ENCODE results near the gene ETV5.
A peak's percentile ranks its signal among the peaks of the same experiment; 100 is the strongest.

Gene ETV5

DNA sequence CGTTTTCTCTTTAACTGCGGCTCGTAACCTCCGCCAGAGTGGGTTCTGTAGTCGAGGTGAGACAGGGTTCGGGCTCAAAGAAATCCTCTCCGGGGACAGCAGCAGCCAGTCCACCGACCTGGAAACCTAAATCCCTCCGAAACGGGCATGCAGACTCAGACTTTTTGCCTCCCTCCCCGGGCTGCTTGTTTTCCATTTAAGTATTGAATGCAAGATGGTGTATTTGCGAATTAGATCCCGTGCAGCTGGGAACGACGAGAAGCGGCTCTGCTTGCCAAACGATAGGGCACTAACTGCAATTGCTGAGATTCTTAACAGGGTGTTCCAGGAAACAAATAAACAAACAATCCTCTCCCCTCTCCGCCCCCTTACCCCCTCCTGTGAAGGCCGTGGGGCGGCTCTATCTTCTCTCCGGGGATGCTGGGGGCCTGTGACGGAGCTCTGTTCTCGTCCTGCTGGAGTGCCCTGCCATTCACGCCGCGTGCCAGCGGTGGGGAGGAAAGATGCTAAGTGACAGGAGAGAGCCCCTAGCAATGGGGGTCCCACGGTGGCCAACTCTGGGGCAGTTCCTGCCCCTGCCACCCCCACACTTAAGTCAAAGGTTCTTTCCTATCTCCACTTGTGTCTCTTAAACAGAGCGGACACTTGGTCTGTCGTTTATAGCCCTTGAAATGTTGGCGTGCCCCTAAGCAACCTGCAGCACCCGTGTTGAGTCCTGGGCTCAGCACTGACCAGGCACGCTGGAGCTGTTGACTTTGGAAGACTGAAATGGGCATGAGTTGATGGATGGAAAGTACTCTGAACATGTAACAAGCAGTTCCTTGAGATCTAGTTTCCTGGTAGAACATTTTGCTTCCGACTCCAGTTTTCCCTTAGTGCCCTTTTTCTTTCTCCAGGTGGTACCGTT is 1.3 kb upstream of the ETV5 start:
- Histone ChIP-seq H3K27me3 (ENCODE audit: control insufficient read depth in 5 of 5, insufficient read depth in 4 of 5, low read length in 5 of 5) (peaks cover 9 to 29% (median 14%) of the 10 kb centered on the region in 5 donors), H3K4me3 (ENCODE audit: low read depth in 1 of 5, low read length in 5 of 5) (peak overlapping the region; percentile 77 to 88 (median 82))

GRCh38 chr3:186108106-186108940 is 566 bp downstream of the ETV5 start:
- H3K27ac ChIP-seq (ENCODE audit: low read depth, low read length), result peak overlapping the region; percentile 41
- H3K9ac ChIP-seq (ENCODE audit: low read length in 5 of 5), result peak overlapping the region in 4 of 5 donors; percentile 64 to 74 (median 68)
- peaks cover 2 to 42% (median 35%) of the 10 kb centered on the region in 5 donors for H3K4me1 ChIP-seq (ENCODE audit: control insufficient read depth in 5 of 5, insufficient read depth in 5 of 5, low read length in 5 of 5)
- H3K4me3 ChIP-seq (ENCODE audit: low read depth in 1 of 5, low read length in 5 of 5), result peak overlapping the region; percentile 48 to 87 (median 74)
- H3K9me3 ChIP-seq (ENCODE audit: control insufficient read depth in 5 of 5, low read length in 5 of 5), result no peaks in the 10 kb centered on the region
- peaks cover 5 to 23% (median 9%) of the 10 kb centered on the region in 5 donors for H3K27me3 ChIP-seq (ENCODE audit: control insufficient read depth in 5 of 5, insufficient read depth in 4 of 5, low read length in 5 of 5)
- no peaks in the 10 kb centered on the region for H3K36me3 ChIP-seq (ENCODE audit: control insufficient read depth in 5 of 5, insufficient read depth in 5 of 5, low read length in 5 of 5)

More for the DNA sequence above, 1.3 kb upstream of the ETV5 start:
- peak overlapping the region; percentile 16 to 82 (median 77) for H3K9ac ChIP-seq (ENCODE audit: low read length in 5 of 5)
- H3K4me1 ChIP-seq (ENCODE audit: control insufficient read depth in 5 of 5, insufficient read depth in 5 of 5, low read length in 5 of 5), result peaks cover 2 to 51% (median 36%) of the 10 kb centered on the region in 5 donors
- H3K36me3 ChIP-seq (ENCODE audit: control insufficient read depth in 5 of 5, insufficient read depth in 5 of 5, low read length in 5 of 5), result no peaks in the 10 kb centered on the region
- H3K27ac ChIP-seq (ENCODE audit: low read depth, low read length), result peak overlapping the region; percentile 60
- no peaks in the 10 kb centered on the region for H3K9me3 ChIP-seq (ENCODE audit: control insufficient read depth in 5 of 5, low read length in 5 of 5)

- H3K4me1 ChIP-seq (ENCODE audit: control insufficient read depth in 5 of 5, insufficient read depth in 5 of 5, low read length in 5 of 5), result peaks cover 2 to 42% (median 35%) of the 10 kb centered on the region in 5 donors
- no peaks in the 10 kb centered on the region for H3K9me3 ChIP-seq (ENCODE audit: control insufficient read depth in 5 of 5, low read length in 5 of 5)
- no peaks in the 10 kb centered on the region for H3K36me3 ChIP-seq (ENCODE audit: control insufficient read depth in 5 of 5, insufficient read depth in 5 of 5, low read length in 5 of 5)
- peak overlapping the region; percentile 48 to 87 (median 74) for H3K4me3 ChIP-seq (ENCODE audit: low read depth in 1 of 5, low read length in 5 of 5)
- H3K27me3 ChIP-seq (ENCODE audit: control insufficient read depth in 5 of 5, insufficient read depth in 4 of 5, low read length in 5 of 5), result peaks cover 5 to 20% (median 9%) of the 10 kb centered on the region in 5 donors
- H3K27ac ChIP-seq (ENCODE audit: low read depth, low read length), result peak overlapping the region; percentile 41
- H3K9ac ChIP-seq (ENCODE audit: low read length in 5 of 5), result peak overlapping the region in 4 of 5 donors; percentile 39 to 69 (median 65)
Observed at GRCh38 chr3:186107215-186108105, 1.4 kb downstream of the ETV5 start.

GRCh38 chr3:186105543-186105942 is 3.3 kb downstream of the ETV5 start:
- Histone ChIP-seq H3K9ac (ENCODE audit: low read length in 5 of 5) (no peak overlapping the region), H3K36me3 (ENCODE audit: control insufficient read depth in 5 of 5, insufficient read depth in 5 of 5, low read length in 5 of 5) (no peaks in the 10 kb centered on the region), H3K27ac (ENCODE audit: low read depth, low read length) (no peak overlapping the region), H3K27me3 (ENCODE audit: control insufficient read depth in 5 of 5, insufficient read depth in 4 of 5, low read length in 5 of 5) (peaks cover 0 to 5% (median 2%) of the 10 kb centered on the region in 5 donors), H3K4me1 (ENCODE audit: control insufficient read depth in 5 of 5, insufficient read depth in 5 of 5, low read length in 5 of 5) (peaks cover 2 to 36% (median 31%) of the 10 kb centered on the region in 5 donors), H3K4me3 (ENCODE audit: low read depth in 1 of 5, low read length in 5 of 5) (no peak overlapping the region), H3K9me3 (ENCODE audit: control insufficient read depth in 5 of 5, low read length in 5 of 5) (no peaks in the 10 kb centered on the region)

GRCh38 chr3:186102687-186103086 is 6.2 kb downstream of the ETV5 start:
- no peaks in the 10 kb centered on the region for H3K27me3 ChIP-seq (ENCODE audit: control insufficient read depth in 5 of 5, insufficient read depth in 4 of 5, low read length in 5 of 5)
- peaks cover 0 to 2% (median 0%) of the 10 kb centered on the region in 5 donors for H3K36me3 ChIP-seq (ENCODE audit: control insufficient read depth in 5 of 5, insufficient read depth in 5 of 5, low read length in 5 of 5)
- H3K9ac ChIP-seq (ENCODE audit: low read length in 5 of 5), result no peak overlapping the region
- no peak overlapping the region for H3K4me3 ChIP-seq (ENCODE audit: low read depth in 1 of 5, low read length in 5 of 5)
- no peaks in the 10 kb centered on the region for H3K9me3 ChIP-seq (ENCODE audit: control insufficient read depth in 5 of 5, low read length in 5 of 5)
- no peak overlapping the region for H3K27ac ChIP-seq (ENCODE audit: low read depth, low read length)
- H3K4me1 ChIP-seq (ENCODE audit: control insufficient read depth in 5 of 5, insufficient read depth in 5 of 5, low read length in 5 of 5), result peaks cover 0 to 24% (median 18%) of the 10 kb centered on the region in 5 donors

DNA sequence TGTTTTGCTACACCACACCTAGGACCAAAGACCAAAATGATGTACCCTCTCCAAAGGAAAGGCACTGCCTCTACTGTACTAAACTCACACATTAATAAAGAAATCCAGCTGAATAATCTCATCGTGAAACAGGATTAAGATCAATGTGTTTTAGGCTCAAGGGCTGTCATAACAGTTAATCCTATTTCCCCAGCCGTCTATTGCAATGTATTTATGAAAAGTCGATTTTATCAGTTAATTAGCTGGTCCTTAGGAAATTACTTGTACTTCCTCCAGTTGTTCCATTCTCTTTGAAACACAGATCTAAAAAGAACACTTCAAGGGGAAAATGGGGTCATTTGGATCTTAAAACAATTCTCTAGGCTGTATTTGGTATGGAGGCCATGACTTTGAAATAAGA is 8.5 kb downstream of the ETV5 start:
- H3K9me3 ChIP-seq (ENCODE audit: control insufficient read depth in 5 of 5, low read length in 5 of 5), result no peaks in the 10 kb centered on the region
- no peaks in the 10 kb centered on the region for H3K27me3 ChIP-seq (ENCODE audit: control insufficient read depth in 5 of 5, insufficient read depth in 4 of 5, low read length in 5 of 5)
- H3K4me3 ChIP-seq (ENCODE audit: low read depth in 1 of 5, low read length in 5 of 5), result no peak overlapping the region
- H3K27ac ChIP-seq (ENCODE audit: low read depth, low read length), result no peak overlapping the region
- H3K9ac ChIP-seq (ENCODE audit: low read length in 5 of 5), result no peak overlapping the region
- peaks cover 5 to 23% (median 20%) of the 10 kb centered on the region in 5 donors for H3K4me1 ChIP-seq (ENCODE audit: control insufficient read depth in 5 of 5, insufficient read depth in 5 of 5, low read length in 5 of 5)
- H3K36me3 ChIP-seq (ENCODE audit: control insufficient read depth in 5 of 5, insufficient read depth in 5 of 5, low read length in 5 of 5), result peaks cover 0 to 2% (median 0%) of the 10 kb centered on the region in 5 donors

GRCh38 chr3:186099178-186099577 is 9.7 kb downstream of the ETV5 start:
- Histone ChIP-seq H3K27ac (ENCODE audit: low read depth, low read length) (no peak overlapping the region), H3K4me1 (ENCODE audit: control insufficient read depth in 5 of 5, insufficient read depth in 5 of 5, low read length in 5 of 5) (peaks cover 5 to 26% (median 20%) of the 10 kb centered on the region in 5 donors), H3K9ac (ENCODE audit: low read length in 5 of 5) (no peak overlapping the region), H3K36me3 (ENCODE audit: control insufficient read depth in 5 of 5, insufficient read depth in 5 of 5, low read length in 5 of 5) (peaks cover 0 to 2% (median 0%) of the 10 kb centered on the region in 5 donors), H3K4me3 (ENCODE audit: low read depth in 1 of 5, low read length in 5 of 5) (no peak overlapping the region), H3K9me3 (ENCODE audit: control insufficient read depth in 5 of 5, low read length in 5 of 5) (no peaks in the 10 kb centered on the region), H3K27me3 (ENCODE audit: control insufficient read depth in 5 of 5, insufficient read depth in 4 of 5, low read length in 5 of 5) (no peaks in the 10 kb centered on the region)

- Histone ChIP-seq H3K9me3 (ENCODE audit: control insufficient read depth in 5 of 5, low read length in 5 of 5) (no peaks in the 10 kb centered on the region), H3K36me3 (ENCODE audit: control insufficient read depth in 5 of 5, insufficient read depth in 5 of 5, low read length in 5 of 5) (peaks cover 0 to 2% (median 0%) of the 10 kb centered on the region in 5 donors), H3K4me1 (ENCODE audit: control insufficient read depth in 5 of 5, insufficient read depth in 5 of 5, low read length in 5 of 5) (peaks cover 5 to 29% (median 21%) of the 10 kb centered on the region in 5 donors), H3K27ac (ENCODE audit: low read depth, low read length) (no peak overlapping the region), H3K27me3 (ENCODE audit: control insufficient read depth in 5 of 5, insufficient read depth in 4 of 5, low read length in 5 of 5) (no peaks in the 10 kb centered on the region), H3K4me3 (ENCODE audit: low read depth in 1 of 5, low read length in 5 of 5) (no peak overlapping the region), H3K9ac (ENCODE audit: low read length in 5 of 5) (no peak overlapping the region)
Observed at GRCh38 chr3:186098740-186099139, 10.1 kb downstream of the ETV5 start.

All from subcutaneous abdominal adipose tissue (tissue), 5 donors.